Ishikawa (cell line): ENCODE data around the gene RAPGEF2.

ENCODE experiments used
- CEBPB ChIP-seq: IDR thresholded peaks from 2 replicates; pipeline ENCODE4 v1.6.1; 2012
- CREB1 ChIP-seq: IDR thresholded peaks from 2 replicates; pipeline ENCODE4 v1.6.1; 2012; ENCODE audit warnings: low read depth
- EGR1 ChIP-seq: IDR thresholded peaks from 2 replicates; pipeline ENCODE4 v1.6.1; 2012
- EP300 ChIP-seq: IDR thresholded peaks from 2 replicates; pipeline ENCODE4 v1.6.1; 2012; ENCODE audit warnings: borderline replicate concordance
- FOXM1 ChIP-seq: IDR thresholded peaks from 2 replicates; pipeline ENCODE4 v1.6.1; 2012; ENCODE audit warnings: low read depth, borderline replicate concordance
- MAX ChIP-seq: IDR thresholded peaks from 2 replicates; pipeline ENCODE4 v1.6.1; 2012
- NFIC ChIP-seq: IDR thresholded peaks from 2 replicates; pipeline ENCODE4 v1.6.1; 2012
- RAD21 ChIP-seq: IDR thresholded peaks from 2 replicates; pipeline ENCODE4 v1.6.1; 2012; ENCODE audit warnings: low read depth
- TAF1 ChIP-seq: IDR thresholded peaks from 2 replicates; pipeline ENCODE4 v1.6.1; 2012; ENCODE audit warnings: low read depth, mild to moderate bottlenecking
- TCF12 ChIP-seq: IDR thresholded peaks from 2 replicates; pipeline ENCODE4 v1.6.1; 2012; ENCODE audit warnings: low read depth
- TEAD4 ChIP-seq: IDR thresholded peaks from 2 replicates; pipeline ENCODE4 v1.6.1; 2012
- YY1 ChIP-seq: IDR thresholded peaks from 2 replicates; pipeline ENCODE4 v1.6.1; 2012; ENCODE audit warnings: low read depth
- ZBTB7A ChIP-seq: IDR thresholded peaks from 2 replicates; pipeline ENCODE4 v1.6.1; 2012; ENCODE audit warnings: low read depth
- TF ChIP-seq, protein P1 (sequence below): IDR thresholded peaks from 2 replicates; pipeline ENCODE4 v1.6.1; 2012; ENCODE audit warnings: low read depth, mild to moderate bottlenecking
- TF ChIP-seq, protein P2 (sequence below): IDR thresholded peaks from 2 replicates; pipeline ENCODE4 v1.6.1; 2012

The RAPGEF2 gene

DNA sequence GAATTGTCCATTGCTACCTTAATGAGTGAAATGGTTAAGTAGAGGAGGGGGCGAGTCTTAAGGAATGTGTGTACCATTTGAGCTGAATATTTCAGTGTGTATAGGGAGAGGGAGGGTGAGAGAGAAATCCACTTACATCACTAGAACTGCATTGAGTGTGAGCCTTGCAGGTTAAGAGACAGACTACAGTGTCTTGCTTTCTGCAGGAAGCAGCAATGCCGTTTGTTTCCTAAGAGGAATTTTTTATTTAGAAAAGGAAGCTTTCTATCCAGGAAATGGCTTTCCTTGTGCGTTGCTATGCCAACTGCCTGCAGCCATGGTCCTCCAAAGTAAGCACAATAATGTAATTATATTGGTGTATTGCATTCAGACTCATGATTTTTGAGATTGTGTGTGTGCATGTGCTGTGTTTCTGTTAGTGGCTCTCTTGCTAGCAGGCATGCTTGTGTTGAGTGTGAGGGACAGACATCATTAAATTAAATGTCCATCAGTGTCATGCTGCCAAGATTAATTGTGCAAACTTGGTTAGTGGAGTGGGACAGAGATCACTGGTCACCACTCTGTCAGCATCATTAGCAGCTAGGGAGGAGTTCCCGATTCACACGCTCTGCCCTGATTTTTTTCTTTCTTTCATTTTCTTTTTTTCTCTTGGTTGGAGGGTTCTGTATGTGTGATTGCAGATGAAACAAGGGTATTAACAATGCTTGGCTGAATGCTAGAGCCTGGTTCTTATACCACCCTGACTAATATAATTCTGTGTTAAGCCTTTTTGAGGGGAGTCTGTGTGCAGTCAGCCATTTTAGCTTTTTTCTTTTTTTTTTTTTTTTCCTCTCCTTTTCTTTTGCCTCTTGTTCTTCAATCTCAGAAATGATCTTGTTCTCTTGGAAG is 164.3 kb downstream of the RAPGEF2 start:
- TF ChIP-seq EP300, result no peak
- TF ChIP-seq TAF1, result no peak
- TF ChIP-seq, protein P1, sequence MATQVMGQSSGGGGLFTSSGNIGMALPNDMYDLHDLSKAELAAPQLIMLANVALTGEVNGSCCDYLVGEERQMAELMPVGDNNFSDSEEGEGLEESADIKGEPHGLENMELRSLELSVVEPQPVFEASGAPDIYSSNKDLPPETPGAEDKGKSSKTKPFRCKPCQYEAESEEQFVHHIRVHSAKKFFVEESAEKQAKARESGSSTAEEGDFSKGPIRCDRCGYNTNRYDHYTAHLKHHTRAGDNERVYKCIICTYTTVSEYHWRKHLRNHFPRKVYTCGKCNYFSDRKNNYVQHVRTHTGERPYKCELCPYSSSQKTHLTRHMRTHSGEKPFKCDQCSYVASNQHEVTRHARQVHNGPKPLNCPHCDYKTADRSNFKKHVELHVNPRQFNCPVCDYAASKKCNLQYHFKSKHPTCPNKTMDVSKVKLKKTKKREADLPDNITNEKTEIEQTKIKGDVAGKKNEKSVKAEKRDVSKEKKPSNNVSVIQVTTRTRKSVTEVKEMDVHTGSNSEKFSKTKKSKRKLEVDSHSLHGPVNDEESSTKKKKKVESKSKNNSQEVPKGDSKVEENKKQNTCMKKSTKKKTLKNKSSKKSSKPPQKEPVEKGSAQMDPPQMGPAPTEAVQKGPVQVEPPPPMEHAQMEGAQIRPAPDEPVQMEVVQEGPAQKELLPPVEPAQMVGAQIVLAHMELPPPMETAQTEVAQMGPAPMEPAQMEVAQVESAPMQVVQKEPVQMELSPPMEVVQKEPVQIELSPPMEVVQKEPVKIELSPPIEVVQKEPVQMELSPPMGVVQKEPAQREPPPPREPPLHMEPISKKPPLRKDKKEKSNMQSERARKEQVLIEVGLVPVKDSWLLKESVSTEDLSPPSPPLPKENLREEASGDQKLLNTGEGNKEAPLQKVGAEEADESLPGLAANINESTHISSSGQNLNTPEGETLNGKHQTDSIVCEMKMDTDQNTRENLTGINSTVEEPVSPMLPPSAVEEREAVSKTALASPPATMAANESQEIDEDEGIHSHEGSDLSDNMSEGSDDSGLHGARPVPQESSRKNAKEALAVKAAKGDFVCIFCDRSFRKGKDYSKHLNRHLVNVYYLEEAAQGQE, result no peak
- TF ChIP-seq NFIC, result no peak
- no peak for TF ChIP-seq CREB1
- no peak for TF ChIP-seq RAD21
- no peak for TF ChIP-seq FOXM1
- TF ChIP-seq MAX, result no peak
- TF ChIP-seq EGR1, result no peak
- no peak for TF ChIP-seq ZBTB7A
- TF ChIP-seq, protein P2, sequence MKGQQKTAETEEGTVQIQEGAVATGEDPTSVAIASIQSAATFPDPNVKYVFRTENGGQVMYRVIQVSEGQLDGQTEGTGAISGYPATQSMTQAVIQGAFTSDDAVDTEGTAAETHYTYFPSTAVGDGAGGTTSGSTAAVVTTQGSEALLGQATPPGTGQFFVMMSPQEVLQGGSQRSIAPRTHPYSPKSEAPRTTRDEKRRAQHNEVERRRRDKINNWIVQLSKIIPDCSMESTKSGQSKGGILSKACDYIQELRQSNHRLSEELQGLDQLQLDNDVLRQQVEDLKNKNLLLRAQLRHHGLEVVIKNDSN, result no peak
- TF ChIP-seq CEBPB, result no peak
- TF ChIP-seq TCF12, result no peak
- no peak for TF ChIP-seq YY1
- TF ChIP-seq TEAD4, result no peak

GRCh38 chr4:159267869-159268285 is 165.0 kb downstream of the RAPGEF2 start:
- TF ChIP-seq CREB1, result no peak
- no peak for TF ChIP-seq TAF1
- TF ChIP-seq TEAD4, result no peak
- TF ChIP-seq CEBPB, result no peak
- TF ChIP-seq EGR1, result no peak
- TF ChIP-seq RAD21, result no peak

DNA sequence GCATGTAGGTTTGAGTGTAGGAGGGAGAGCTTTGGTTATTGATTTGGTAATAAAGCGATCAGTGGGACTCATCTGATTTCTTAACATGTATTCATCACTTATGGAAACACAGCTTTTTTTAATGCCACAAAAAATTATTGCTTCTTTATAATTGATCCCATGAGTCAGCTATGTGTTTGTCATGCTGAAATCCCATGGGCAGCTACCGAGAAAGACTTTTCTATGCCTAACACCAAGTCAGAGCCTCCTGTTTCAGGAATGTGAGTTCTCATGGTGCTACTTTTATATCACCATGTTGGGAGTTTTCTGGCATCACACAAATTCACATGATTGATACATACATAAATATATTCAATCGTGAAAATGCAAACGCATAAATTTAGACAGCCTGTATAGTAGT is 165.7 kb downstream of the RAPGEF2 start:
- TF ChIP-seq, protein P1, result no peak
- TF ChIP-seq NFIC (no peak), TEAD4 (no peak), ZBTB7A (no peak)

- TF ChIP-seq, protein P1, result no peak
- TF ChIP-seq TAF1 (no peak), NFIC (no peak), ZBTB7A (no peak), EGR1 (no peak), CREB1 (no peak), YY1 (no peak), EP300 (no peak), CEBPB (no peak)
- TF ChIP-seq, protein P2, result no peak
Observed at GRCh38 chr4:159269116-159269515, 166.2 kb downstream of the RAPGEF2 start.

DNA sequence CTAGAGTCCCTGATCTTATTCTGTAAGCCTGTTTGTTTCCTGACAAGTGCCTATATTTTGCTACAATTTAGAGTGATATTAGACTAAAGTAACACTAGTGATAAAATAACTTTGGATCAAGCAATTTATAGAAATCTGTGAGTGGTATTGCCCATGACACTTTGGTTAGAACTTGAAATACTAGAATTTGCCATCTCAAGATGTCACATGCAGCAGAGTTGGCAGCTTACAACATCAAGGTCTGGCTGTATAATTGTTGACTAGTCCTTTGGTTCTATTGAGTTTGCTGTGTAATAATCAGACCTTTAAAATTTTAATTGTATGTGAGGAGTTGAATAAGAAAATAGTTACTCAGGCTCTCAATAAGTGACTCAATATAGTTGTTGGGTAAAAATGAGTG is 167.1 kb downstream of the RAPGEF2 start:
- TF ChIP-seq CEBPB (no peak), TCF12 (no peak), ZBTB7A (no peak), EGR1 (no peak), RAD21 (no peak), CREB1 (no peak), FOXM1 (no peak), NFIC (no peak), TEAD4 (no peak), YY1 (no peak), TAF1 (no peak), MAX (no peak)
- TF ChIP-seq, protein P1, result no peak
- TF ChIP-seq, protein P2, result no peak
